ENCODE results near the gene LRRC3C.
A peak's percentile ranks its signal among the peaks of the same experiment; 100 is the strongest.

Gene LRRC3C

DNA sequence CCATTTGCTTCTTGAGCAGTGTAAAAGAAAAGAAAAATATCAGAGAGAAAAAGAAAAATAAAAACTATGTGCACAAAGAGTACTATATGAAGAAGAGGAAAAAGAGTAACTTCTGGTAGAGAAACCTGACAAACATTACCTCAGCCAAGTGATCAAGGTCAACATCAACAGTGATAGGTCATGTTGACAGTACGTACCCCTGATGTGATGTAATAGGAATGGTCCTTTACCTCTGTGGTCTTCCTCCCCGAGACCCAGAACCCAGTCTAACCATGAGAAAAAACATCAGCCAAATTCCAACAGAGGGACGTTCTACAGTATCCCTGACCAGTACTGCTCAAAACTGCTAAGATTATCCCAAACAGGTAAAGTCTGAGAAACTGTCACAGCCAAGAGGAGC, 13.5 kb upstream of the LRRC3C start:
- H3K36me3 ChIP-seq (ENCODE audit: control insufficient read depth, insufficient read depth, low read length) = peaks cover under 1% of the 10 kb centered on the region
- no peak overlapping the region for H3K4me3 ChIP-seq (replicated peaks; ENCODE audit: low read depth, low read length)
- no peaks in the 10 kb centered on the region for H3K27me3 ChIP-seq (replicated peaks; ENCODE audit: control insufficient read depth, insufficient read depth, low read length)
- no peak for DNase-seq (ENCODE audit: extremely low read depth, insufficient read length)
- TF ChIP-seq, protein P1, sequence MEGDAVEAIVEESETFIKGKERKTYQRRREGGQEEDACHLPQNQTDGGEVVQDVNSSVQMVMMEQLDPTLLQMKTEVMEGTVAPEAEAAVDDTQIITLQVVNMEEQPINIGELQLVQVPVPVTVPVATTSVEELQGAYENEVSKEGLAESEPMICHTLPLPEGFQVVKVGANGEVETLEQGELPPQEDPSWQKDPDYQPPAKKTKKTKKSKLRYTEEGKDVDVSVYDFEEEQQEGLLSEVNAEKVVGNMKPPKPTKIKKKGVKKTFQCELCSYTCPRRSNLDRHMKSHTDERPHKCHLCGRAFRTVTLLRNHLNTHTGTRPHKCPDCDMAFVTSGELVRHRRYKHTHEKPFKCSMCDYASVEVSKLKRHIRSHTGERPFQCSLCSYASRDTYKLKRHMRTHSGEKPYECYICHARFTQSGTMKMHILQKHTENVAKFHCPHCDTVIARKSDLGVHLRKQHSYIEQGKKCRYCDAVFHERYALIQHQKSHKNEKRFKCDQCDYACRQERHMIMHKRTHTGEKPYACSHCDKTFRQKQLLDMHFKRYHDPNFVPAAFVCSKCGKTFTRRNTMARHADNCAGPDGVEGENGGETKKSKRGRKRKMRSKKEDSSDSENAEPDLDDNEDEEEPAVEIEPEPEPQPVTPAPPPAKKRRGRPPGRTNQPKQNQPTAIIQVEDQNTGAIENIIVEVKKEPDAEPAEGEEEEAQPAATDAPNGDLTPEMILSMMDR (IDR thresholded peaks at IDR 0.05; ENCODE audit: insufficient read depth, low read length, poor library complexity, severe bottlenecking) = no peak

DNA sequence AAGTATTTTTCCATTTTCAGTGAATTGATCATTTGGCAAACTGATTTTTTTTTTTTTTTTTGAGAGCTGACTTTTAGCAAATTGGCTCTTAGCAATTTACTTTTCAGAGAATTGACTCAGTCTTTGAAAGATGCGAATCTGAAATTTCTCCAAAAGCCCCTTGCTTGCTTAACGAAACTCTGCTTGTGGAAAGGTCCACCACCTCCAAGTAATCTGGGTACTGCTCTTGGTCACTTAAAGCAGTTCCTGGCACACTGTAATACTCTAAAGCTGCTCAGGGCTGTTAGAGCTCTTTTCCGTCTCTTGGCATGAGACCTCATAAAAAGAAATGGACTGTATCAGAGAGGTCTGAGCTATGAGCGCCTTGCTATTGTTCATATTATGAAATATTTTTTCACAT, 12.0 kb upstream of the LRRC3C start:
- H3K27me3 ChIP-seq (replicated peaks; ENCODE audit: control insufficient read depth, insufficient read depth, low read length) = no peaks in the 10 kb centered on the region
- H3K4me3 ChIP-seq (replicated peaks; ENCODE audit: low read depth, low read length) = no peak overlapping the region
- TF ChIP-seq, protein P1 (IDR thresholded peaks at IDR 0.05; ENCODE audit: insufficient read depth, low read length, poor library complexity, severe bottlenecking) = no peak
- DNase-seq (ENCODE audit: extremely low read depth, insufficient read length) = no peak
- H3K36me3 ChIP-seq (ENCODE audit: control insufficient read depth, insufficient read depth, low read length) = peaks cover 5% of the 10 kb centered on the region

DNA sequence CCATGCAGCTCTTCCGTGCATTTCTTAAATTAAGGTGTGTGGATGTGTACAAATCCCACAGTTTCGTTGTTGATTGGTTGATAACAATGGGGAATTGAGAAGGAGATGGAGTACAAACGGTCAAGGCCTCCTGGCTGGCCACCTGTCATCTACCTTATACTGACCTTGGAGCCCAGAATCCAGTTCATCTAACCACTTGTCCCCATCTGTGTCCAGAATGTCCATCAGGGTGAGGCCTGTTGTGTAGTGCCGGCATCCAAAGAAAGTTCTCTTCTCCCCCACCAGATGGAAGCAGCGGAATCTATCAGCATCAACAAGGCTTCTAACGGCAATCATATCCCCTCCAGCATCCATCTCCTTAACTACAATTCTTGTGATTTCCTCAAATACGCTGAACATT, 10.6 kb upstream of the LRRC3C start:
- Histone ChIP-seq H3K36me3 (ENCODE audit: control insufficient read depth, insufficient read depth, low read length) (peaks cover 8% of the 10 kb centered on the region), H3K4me3 (replicated peaks; ENCODE audit: low read depth, low read length) (no peak overlapping the region), H3K27me3 (replicated peaks; ENCODE audit: control insufficient read depth, insufficient read depth, low read length) (no peaks in the 10 kb centered on the region)
- no peak for DNase-seq (ENCODE audit: extremely low read depth, insufficient read length)
- TF ChIP-seq, protein P1 (IDR thresholded peaks at IDR 0.05; ENCODE audit: insufficient read depth, low read length, poor library complexity, severe bottlenecking) = no peak

DNA sequence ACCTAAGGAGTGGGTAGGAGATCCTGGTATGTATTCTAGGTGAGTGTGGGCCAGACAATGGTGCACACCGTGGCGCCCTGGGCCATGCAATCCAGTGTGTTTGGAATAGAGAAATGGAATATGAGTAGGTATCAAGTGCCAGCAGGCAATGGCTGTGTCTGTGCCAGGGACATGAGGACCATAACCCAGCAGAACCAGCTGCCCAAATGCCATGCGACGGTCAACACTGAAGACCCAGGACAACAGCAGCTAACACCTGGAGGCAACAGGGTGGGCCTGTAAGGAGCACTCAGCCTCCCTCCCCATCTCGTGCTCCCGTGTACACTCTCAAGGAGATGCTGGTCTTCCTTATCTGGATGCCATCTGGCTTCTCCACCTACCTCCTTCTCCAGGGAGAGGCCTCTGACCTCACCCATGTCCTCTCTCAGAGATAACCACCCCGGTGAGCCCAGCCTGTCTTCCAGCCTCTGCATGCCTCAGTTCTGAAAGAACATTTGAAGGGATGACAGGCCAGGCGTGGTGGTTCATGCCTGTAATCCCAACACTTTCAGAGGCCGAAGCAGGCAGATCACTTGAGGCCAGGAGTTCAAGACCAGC, 8.3 kb upstream of the LRRC3C start:
- H3K36me3 ChIP-seq (ENCODE audit: control insufficient read depth, insufficient read depth, low read length) = peaks cover 29% of the 10 kb centered on the region

DNA sequence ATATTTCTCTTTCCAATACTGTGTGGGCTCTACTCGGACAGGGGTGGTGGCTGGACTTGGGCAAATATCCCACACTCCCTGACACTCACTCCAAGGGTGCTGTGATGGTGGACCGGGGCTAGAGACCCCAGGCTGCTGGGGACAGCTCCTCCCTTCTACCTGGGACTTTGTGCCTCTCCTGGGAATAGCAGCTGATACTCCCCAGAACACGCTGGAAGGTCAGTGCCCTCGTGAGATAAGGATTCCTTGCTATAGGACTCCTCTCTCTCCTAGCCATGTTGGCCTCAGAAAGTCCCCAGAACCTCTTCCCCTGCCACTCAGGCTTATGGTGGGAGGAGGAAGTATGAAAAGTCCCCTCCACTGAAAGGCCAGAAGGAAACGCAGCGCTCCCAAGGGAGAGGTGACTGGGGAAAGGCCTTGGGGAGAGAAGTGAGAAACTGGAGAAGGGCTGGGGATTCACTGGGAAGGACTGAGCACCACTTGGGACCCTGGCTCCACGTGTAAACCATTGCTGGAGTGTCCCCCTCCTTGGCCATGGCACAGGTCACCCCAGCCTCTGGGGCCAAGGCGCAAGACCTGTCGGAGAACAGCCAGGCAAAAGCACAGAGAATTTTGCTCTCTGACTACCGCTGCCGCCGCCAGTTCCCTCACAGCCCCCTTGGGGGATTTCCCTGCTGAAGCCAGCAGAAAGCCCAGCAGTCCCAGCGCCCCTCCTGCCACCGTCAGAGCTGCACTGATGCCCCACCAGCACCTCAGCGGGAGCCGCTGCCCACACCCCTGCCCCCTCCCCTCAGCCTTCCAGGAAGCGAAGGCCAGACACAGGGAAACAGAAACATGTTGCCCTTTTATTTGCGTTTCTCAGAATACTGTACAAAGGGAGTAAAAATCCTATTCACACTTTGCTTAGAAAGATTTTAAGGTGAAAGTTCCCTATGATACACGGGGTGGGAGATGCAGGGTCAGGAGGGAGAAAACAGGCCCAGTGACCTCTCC, 7.0 kb upstream of the LRRC3C start:
- no peak overlapping the region for H3K4me3 ChIP-seq (replicated peaks; ENCODE audit: low read depth, low read length)
- H3K27me3 ChIP-seq (replicated peaks; ENCODE audit: control insufficient read depth, insufficient read depth, low read length) = no peaks in the 10 kb centered on the region
- DNase-seq (ENCODE audit: extremely low read depth, insufficient read length) = peak; percentile 59
- peaks cover 32% of the 10 kb centered on the region for H3K36me3 ChIP-seq (ENCODE audit: control insufficient read depth, insufficient read depth, low read length)
- TF ChIP-seq, protein P1 (IDR thresholded peaks at IDR 0.05; ENCODE audit: insufficient read depth, low read length, poor library complexity, severe bottlenecking) = no peak

More for the DNA sequence above, 8.3 kb upstream of the LRRC3C start:
- DNase-seq (ENCODE audit: extremely low read depth, insufficient read length) = no peak
- Histone ChIP-seq H3K4me3 (replicated peaks; ENCODE audit: low read depth, low read length) (no peak overlapping the region), H3K27me3 (replicated peaks; ENCODE audit: control insufficient read depth, insufficient read depth, low read length) (no peaks in the 10 kb centered on the region)
- TF ChIP-seq, protein P1 (IDR thresholded peaks at IDR 0.05; ENCODE audit: insufficient read depth, low read length, poor library complexity, severe bottlenecking) = no peak

Measured in GM06990 (cell line).